SH-SY5Y (cell line): Measurements from ENCODE around the gene SERPINI1.

ENCODE experiments used
- GATA2 ChIP-seq: IDR thresholded peaks from 2 replicates; pipeline ENCODE4 v1.6.1; 2011; ENCODE audit warnings: mild to moderate bottlenecking, low read depth, low read length
- GATA3 ChIP-seq: IDR thresholded peaks from 2 replicates; pipeline ENCODE4 v1.6.1; 2011; ENCODE audit warnings: low read depth, mild to moderate bottlenecking, low read length, moderate library complexity

GRCh38 chr3:167863811-167864551 is 128.5 kb downstream of the SERPINI1 start:
- TF ChIP-seq GATA3 (no peak), GATA2 (no peak)
